Gastrocnemius medialis (tissue), 4 donors: ENCODE data around the gene PPP6R3. TPM values are rescaled to one million over a fixed set of nuclear protein-coding genes. Genes with fewer than 3 reads are reported as not detected.

Experiments used
- ATAC-seq, 2 donors: fragments of 150-250 bp; one replicate each; pipeline ENCODE4 v1.9.1; 2016
- DNase-seq, 2 donors: peaks; one replicate each; pipeline ENCODE4 v3.0.0-alpha.2; 2019
- H3K27ac ChIP-seq, 4 donors: fragments of 200-600 bp; sonication (generic); 1 replicate in 1 of 4; 2 replicates in 3 of 4; pipeline ENCODE4 v1.5.1; 2016 to 2018; ENCODE audit warnings: mild to moderate bottlenecking in 2 of 4, moderate library complexity in 1 of 4
- H3K27me3 ChIP-seq, 3 donors: fragments of 200-600 bp; sonication (generic) in 2 of 3; 1 replicate in 1 of 3; 2 replicates in 2 of 3; pipeline versions ENCODE4 v1.5.1 to v1.6.0; 2016 to 2019; ENCODE audit warnings: mild to moderate bottlenecking in 1 of 3, moderate library complexity in 1 of 3
- H3K36me3 ChIP-seq, 2 donors: fragments of 200-600 bp; sonication (generic) in 1 of 2; one replicate each; pipeline ENCODE4 v1.5.1; 2017 to 2018
- H3K4me1 ChIP-seq, 2 donors: fragments of 200-600 bp; sonication (generic) in 1 of 2; one replicate each; pipeline ENCODE4 v1.5.1; 2016 to 2017; ENCODE audit warnings: mild to moderate bottlenecking in 2 of 2
- H3K4me3 ChIP-seq, 4 donors: fragments of 200-600 bp; sonication (generic) in 3 of 4; 1 replicate in 1 of 4; 2 replicates in 3 of 4; pipeline ENCODE4 v1.5.1; 2016 to 2019; ENCODE audit warnings: mild to moderate bottlenecking in 2 of 4
- H3K9me3 ChIP-seq, 3 donors: fragments of 200-600 bp; sonication (generic) in 2 of 3; 1 replicate in 1 of 3; 2 replicates in 2 of 3; pipeline ENCODE4 v1.5.1; 2016 to 2019
- CTCF ChIP-seq, 5 experiments: fragments of 450-650 bp in 3 of 5; fragments of 200-600 bp in 2 of 5; sonication (generic) in 2 of 5; IDR thresholded peaks in 4 of 5; conservative IDR thresholded peaks in 1 of 5; 1 replicate in 4 of 5; 2 replicates in 1 of 5; pipeline ENCODE4 v1.5.1; 2016 to 2019; ENCODE audit warnings: antibody characterized with exemption in 5 of 5, mild to moderate bottlenecking in 3 of 5, moderate library complexity in 3 of 5
- POLR2A ChIP-seq, 2 donors: fragments of 450-650 bp; IDR thresholded peaks; one replicate each; pipeline ENCODE4 v1.6.1; 2017; ENCODE audit warnings: antibody characterized with exemption in 2 of 2, mild to moderate bottlenecking in 2 of 2, moderate library complexity in 2 of 2
- in situ Hi-C, 4 donors: fragments of 200-750 bp; cut with MboI; loops; one replicate each; pipeline versions ENCODE4 v1.15.0 to v1.8.0; 2017; ENCODE audit warnings: low sequenced_read_pairs in 4 of 4
- intact Hi-C: fragments of 100-400 bp; cut with DNase I; formaldehyde crosslinking; loops from one replicate; pipeline ENCODE4 v1.15.1; 2023; ENCODE audit warnings: low total_unique reads
- total RNA-seq, 4 donors: library from RNA; depleted of rRNA; stranded (reverse); fragments of >200 nt; gene quantifications; one replicate each; pipeline versions ENCODE4 v1.1.0 to v1.2.3, GENCODE V29; 2016

Gene PPP6R3
- total RNA-seq, 4 donors from 2014 or later, result 77.3 to 196 (median 133) TPM

GRCh38 chr11:68420171-68420570 is 40.4 kb upstream of the PPP6R3 start:
- Histone ChIP-seq H3K36me3 (peaks cover 0 to 9% of the 10 kb centered on the region in 2 donors), H3K9me3 (no peaks in the 10 kb centered on the region), H3K27me3 (no peaks in the 10 kb centered on the region), H3K4me1 (no peaks in the 10 kb centered on the region), H3K27ac (no peak overlapping the region), H3K4me3 (no peak overlapping the region)
- in situ Hi-C loops, result no loop called here
- DNase-seq (no peak), ATAC-seq (no peak)
- TF ChIP-seq POLR2A (IDR thresholded peaks at IDR 0.05) (no peak), CTCF (IDR thresholded peaks at IDR 0.05 in 4 of 5, conservative IDR thresholded peaks at IDR 0.05 in 1 of 5) (no peak)
- intact Hi-C loops, result no loop called here

GRCh38 chr11:68423481-68423880 is 37.1 kb upstream of the PPP6R3 start:
- no peak for TF ChIP-seq POLR2A (IDR thresholded peaks at IDR 0.05)
- no peak for TF ChIP-seq CTCF (IDR thresholded peaks at IDR 0.05 in 4 of 5, conservative IDR thresholded peaks at IDR 0.05 in 1 of 5)
- Histone ChIP-seq H3K27ac (no peak overlapping the region), H3K4me1 (no peaks in the 10 kb centered on the region), H3K27me3 (no peaks in the 10 kb centered on the region), H3K9me3 (no peaks in the 10 kb centered on the region), H3K36me3 (peaks cover 0 to 9% of the 10 kb centered on the region in 2 donors), H3K4me3 (no peak overlapping the region)
- DNase-seq (no peak), ATAC-seq (no peak)
- intact Hi-C loops (no loop called here), in situ Hi-C loops (no loop called here)

GRCh38 chr11:68424101-68424632 is 36.4 kb upstream of the PPP6R3 start:
- ATAC-seq (no peak), DNase-seq (no peak)
- TF ChIP-seq CTCF (IDR thresholded peaks at IDR 0.05 in 4 of 5, conservative IDR thresholded peaks at IDR 0.05 in 1 of 5) (no peak), POLR2A (IDR thresholded peaks at IDR 0.05) (no peak)
- Histone ChIP-seq H3K27me3 (no peaks in the 10 kb centered on the region), H3K4me1 (no peaks in the 10 kb centered on the region), H3K27ac (no peak overlapping the region), H3K36me3 (peaks cover 0 to 9% of the 10 kb centered on the region in 2 donors), H3K9me3 (peaks cover 0 to under 1% (median 0%) of the 10 kb centered on the region in 3 donors), H3K4me3 (no peak overlapping the region)
- in situ Hi-C loops, result no loop called here
- intact Hi-C loops, result no loop called here

GRCh38 chr11:68424981-68425865 is 35.3 kb upstream of the PPP6R3 start:
- intact Hi-C loops, result no loop called here
- TF ChIP-seq CTCF (IDR thresholded peaks at IDR 0.05 in 4 of 5, conservative IDR thresholded peaks at IDR 0.05 in 1 of 5), result no peak
- no peak for TF ChIP-seq POLR2A (IDR thresholded peaks at IDR 0.05)
- Histone ChIP-seq H3K9me3 (peaks cover 0 to 10% (median 0%) of the 10 kb centered on the region in 3 donors), H3K36me3 (peaks cover 0 to 20% of the 10 kb centered on the region in 2 donors), H3K27ac (no peak overlapping the region), H3K27me3 (no peaks in the 10 kb centered on the region), H3K4me1 (no peaks in the 10 kb centered on the region), H3K4me3 (no peak overlapping the region)
- in situ Hi-C loops, result loop anchor here in 1 of 4 donors (25.0 kb wide), 1 partner anchor 113 kb away; the partner anchor contains the start of gene LRP5
- no peak for ATAC-seq
- DNase-seq, result no peak
